NB4 (cell line): ENCODE data around the gene ADAMTS3.

Experiments
- CTCF ChIP-seq: IDR thresholded peaks from one replicate; pipeline ENCODE4 v1.5.1; 2012; ENCODE audit warnings: low read depth, low read length
- POLR2A ChIP-seq: IDR thresholded peaks from 2 replicates; pipeline ENCODE4 v1.6.1; 2011; ENCODE audit warnings: mild to moderate bottlenecking; ENCODE audit not compliant: insufficient read length; ENCODE audit errors: extremely low read depth

DNA sequence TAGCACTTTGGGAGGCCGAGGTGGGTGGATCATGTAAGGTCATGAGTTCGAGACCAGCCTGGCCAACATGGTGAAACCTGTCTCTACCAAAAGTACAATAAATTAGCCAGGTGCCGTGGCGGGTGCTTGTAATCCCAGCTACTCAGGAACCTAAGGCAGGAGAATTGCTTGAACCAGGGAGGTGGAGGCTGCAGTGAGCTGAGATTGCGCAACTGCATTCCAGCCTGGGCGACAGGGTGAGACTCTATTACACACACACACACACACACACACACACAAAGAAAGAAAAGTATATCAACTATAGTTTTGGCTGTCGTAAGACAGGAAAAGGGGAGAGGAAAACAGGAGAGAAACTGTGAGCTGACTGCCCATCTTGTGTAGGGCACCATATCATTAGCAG, 171.7 kb downstream of the ADAMTS3 start:
- no peak for TF ChIP-seq POLR2A
- TF ChIP-seq CTCF, result no peak
